IMR-90 (cell line): ENCODE results near the gene TNFAIP6. TPM values are rescaled to one million over a fixed set of nuclear protein-coding genes. Genes with fewer than 3 reads are reported as not detected.
A peak's percentile ranks its signal among the peaks of the same experiment; 100 is the strongest.

Experiments
- ATAC-seq: fragments of 200-7000 bp; cut with Tn5 transposase; 2 replicates; pipeline ENCODE4 v1.9.1; 2020; ENCODE audit warnings: low read depth, mild to moderate bottlenecking, moderate library complexity
- BruUV-seq: library from RNA; stranded (reverse); fragments of 400-500 nt; replicated peaks from 2 replicates; lab custom pipeline; 2021; lab: Mats Ljungman, UMichigan
- CTCF ChIA-PET: fragments of 300-600 bp; formaldehyde crosslinking; extraction: SDS; loops from one replicate; lab custom pipeline; 2021; ENCODE audit warnings: antibody characterized with exemption; lab: Yijun Ruan, JAX
- POLR2A ChIA-PET: fragments of 300-600 bp; sonication (Branson Sonifier 250); formaldehyde crosslinking; loops from one replicate; lab custom pipeline; 2022; ENCODE audit warnings: antibody characterized with exemption; ENCODE audit not compliant: unreplicated experiment; lab: Charles Lee
- DNase-seq: peaks from one replicate; pipeline ENCODE4 v3.0.0; 2013
- H2AFZ ChIP-seq: replicated peaks from 2 replicates; pipeline ENCODE3; 2013; ENCODE audit warnings: low read length, mild to moderate bottlenecking; ENCODE audit not compliant: poor library complexity
- H2AK5ac ChIP-seq: 2 replicates; pipeline ENCODE4 v1.6.1; 2013; ENCODE audit warnings: low read depth, low read length, inconsistent platforms
- H2AK9ac ChIP-seq: replicated peaks from 2 replicates; pipeline ENCODE3; 2013; ENCODE audit warnings: mild to moderate bottlenecking, low read depth, low read length, moderate library complexity; ENCODE audit not compliant: poor library complexity
- H2BK120ac ChIP-seq: 2 replicates; pipeline ENCODE4 v1.6.1; 2013; ENCODE audit warnings: low read depth, low read length, inconsistent platforms
- H2BK15ac ChIP-seq: 3 replicates; pipeline ENCODE4 v1.6.1; 2013; ENCODE audit warnings: low read depth, low read length, inconsistent platforms
- H2BK20ac ChIP-seq: 2 replicates; pipeline ENCODE4 v1.6.1; 2013; ENCODE audit warnings: low read depth, mild to moderate bottlenecking, inconsistent platforms, low read length, moderate library complexity
- H2BK5ac ChIP-seq: 2 replicates; pipeline ENCODE4 v1.6.1; 2013; ENCODE audit warnings: mild to moderate bottlenecking, low read depth, low read length, inconsistent platforms; ENCODE audit not compliant: poor library complexity, severe bottlenecking
- H3K14ac ChIP-seq: replicated peaks from 2 replicates; pipeline ENCODE4 v1.6.1; 2013; ENCODE audit warnings: low read depth, low read length, inconsistent platforms
- H3K18ac ChIP-seq: 2 replicates; pipeline ENCODE4 v1.6.1; 2013; ENCODE audit warnings: low read depth, low read length, control low read depth
- H3K23ac ChIP-seq: 2 replicates; pipeline ENCODE4 v1.6.1; 2013; ENCODE audit warnings: low read depth, low read length, inconsistent platforms
- H3K27ac ChIP-seq: 2 replicates; pipeline ENCODE4 v1.5.1; 2013; ENCODE audit warnings: mild to moderate bottlenecking, control low read depth, low read length; ENCODE audit not compliant: insufficient read depth
- H3K27me3 ChIP-seq: 2 replicates; pipeline ENCODE4 v1.6.1; 2013; ENCODE audit warnings: low read length; ENCODE audit not compliant: control insufficient read depth, insufficient read depth
- H3K36me3 ChIP-seq: 2 replicates; pipeline ENCODE4 v1.6.1; 2013; ENCODE audit warnings: low read length, mixed read lengths; ENCODE audit not compliant: control insufficient read depth, insufficient read depth
- H3K4ac ChIP-seq: 2 replicates; pipeline ENCODE4 v1.6.1; 2013; ENCODE audit warnings: low read depth, low read length, inconsistent platforms
- H3K4me1 ChIP-seq: 2 replicates; pipeline ENCODE4 v1.6.1; 2013; ENCODE audit warnings: low read length, mixed read lengths; ENCODE audit not compliant: control insufficient read depth, insufficient read depth
- H3K4me2 ChIP-seq: 2 replicates; pipeline ENCODE4 v1.6.1; 2013; ENCODE audit warnings: low read depth, mild to moderate bottlenecking, control low read depth, low read length, moderate library complexity
- H3K4me3 ChIP-seq: 2 replicates; pipeline ENCODE4 v1.5.1; 2013; ENCODE audit warnings: low read depth, mild to moderate bottlenecking, control low read depth, low read length, moderate library complexity; ENCODE audit not compliant: insufficient read depth
- H3K56ac ChIP-seq: 2 replicates; pipeline ENCODE4 v1.6.1; 2013; ENCODE audit warnings: low read length, inconsistent platforms; ENCODE audit not compliant: insufficient read depth; ENCODE audit errors: extremely low read depth
- H3K79me1 ChIP-seq, 2 experiments: 2 replicates each; pipeline ENCODE4 v1.6.1; 2013; ENCODE audit warnings: low read length in 2 of 2, inconsistent platforms in 1 of 2, low read depth in 1 of 2
- H3K9ac ChIP-seq: 2 replicates; pipeline ENCODE4 v1.6.1; 2013; ENCODE audit warnings: low read depth, low read length, control low read depth
- H3K9me1 ChIP-seq: 2 replicates; pipeline ENCODE4 v1.6.1; 2013; ENCODE audit warnings: low read length, inconsistent platforms; ENCODE audit not compliant: insufficient read depth
- H3K9me3 ChIP-seq: 2 replicates; pipeline ENCODE4 v1.6.1; 2013; ENCODE audit warnings: low read length; ENCODE audit not compliant: control insufficient read depth, insufficient read depth
- H4K20me1 ChIP-seq: 2 replicates; pipeline ENCODE4 v1.6.1; 2013; ENCODE audit warnings: low read length, inconsistent platforms; ENCODE audit not compliant: insufficient read depth
- H4K5ac ChIP-seq: 2 replicates; pipeline ENCODE4 v1.6.1; 2013; ENCODE audit warnings: mild to moderate bottlenecking, low read depth, low read length, control low read depth
- H4K8ac ChIP-seq, 2 experiments: 2 replicates each; pipeline ENCODE4 v1.6.1; 2013; ENCODE audit warnings: low read depth in 2 of 2, low read length in 2 of 2, control low read depth in 1 of 2, inconsistent platforms in 1 of 2
- H4K91ac ChIP-seq: 2 replicates; pipeline ENCODE4 v1.6.1; 2013; ENCODE audit warnings: low read depth, low read length, inconsistent platforms; ENCODE audit not compliant: insufficient read depth
- CEBPB ChIP-seq: IDR thresholded peaks from 2 replicates; pipeline ENCODE4 v1.6.1; 2012; ENCODE audit warnings: low read depth, low read length, improper control_type of control experiment
- POLR2A ChIP-seq: IDR thresholded peaks from 2 replicates; pipeline ENCODE4 v1.6.1; 2012; ENCODE audit warnings: mild to moderate bottlenecking, low read depth, low read length
- WGBS, 2 experiments: methylation state at CpG; one replicate each; pipeline versions ENCODE4 v1.1.5 to v1.1.7; 2013; ENCODE audit warnings: missing lambda C conversion rate in 2 of 2; ENCODE audit not compliant: insufficient read length in 1 of 2; ENCODE audit errors: extremely low coverage in 2 of 2; 5-methylcytosine and 5-hydroxymethylcytosine counted together
- dilution Hi-C: fragments of 300-500 bp; cut with HindIII; formaldehyde crosslinking; loops from one replicate; pipeline ENCODE4 v1.14.3; 2018; ENCODE audit warnings: low sequenced_read_pairs; ENCODE audit not compliant: unreplicated experiment
- in situ Hi-C: fragments of 300-500 bp; cut with MboI; formaldehyde crosslinking; loops from 3 replicates; pipeline ENCODE4 v1.14.3; 2019; ENCODE audit warnings: low sequenced_read_pairs, inconsistent platforms, mixed read lengths
- intact Hi-C: fragments of 100-400 bp; cut with micrococcal nuclease; formaldehyde crosslinking; loops from 2 replicates; pipeline ENCODE4 v1.10.0; 2022
- polyA plus RNA-seq, 3 experiments: library from polyadenylated mRNA; depleted of rRNA; stranded (reverse); fragments of >200 nt; gene quantifications; 2 replicates each; pipeline ENCODE4 v1.2.3, GENCODE V29; 2012; ENCODE audit warnings: low replicate concordance in 1 of 3
- total RNA-seq: library from RNA; depleted of rRNA; stranded (reverse); fragments of >200 nt; gene quantifications from 2 replicates; pipeline ENCODE4 v1.2.3, GENCODE V29; 2012

Gene TNFAIP6
- total and polyA plus RNA-seq, 2 of the 4 experiments (the other 2 are of a cell fraction), result 1.8 to 2.9 TPM

DNA sequence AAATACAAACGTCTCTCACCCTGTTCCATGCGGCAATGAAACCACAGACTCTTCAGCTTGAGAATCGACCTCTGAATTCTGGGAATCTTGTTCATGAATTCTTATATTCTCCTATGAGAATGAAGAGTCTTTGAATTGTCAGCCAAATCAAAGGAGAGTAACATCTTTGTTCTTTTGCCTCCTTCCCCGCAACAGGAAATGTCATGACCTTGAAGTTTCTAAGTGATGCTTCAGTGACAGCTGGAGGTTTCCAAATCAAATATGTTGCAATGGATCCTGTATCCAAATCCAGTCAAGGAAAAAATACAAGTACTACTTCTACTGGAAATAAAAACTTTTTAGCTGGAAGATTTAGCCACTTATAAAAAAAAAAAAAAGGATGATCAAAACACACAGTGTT lies 21.8 kb downstream of the TNFAIP6 start:
- no TSS peak for BruUV-seq
- no peak overlapping the region for H2AK9ac ChIP-seq
- H3K4me3 ChIP-seq, result no peak overlapping the region
- no peak overlapping the region for H2AK5ac ChIP-seq
- POLR2A ChIA-PET, result no interaction called here
- DNase-seq (peak; percentile 47), ATAC-seq (no peak)
- H3K4ac ChIP-seq, result no peak overlapping the region
- H4K5ac ChIP-seq, result no peak overlapping the region
- no peak overlapping the region for H4K91ac ChIP-seq
- H2BK5ac ChIP-seq, result no peak overlapping the region
- H3K14ac ChIP-seq, result no peak overlapping the region
- peaks cover 6% of the 10 kb centered on the region for H3K4me1 ChIP-seq
- H2BK15ac ChIP-seq, result no peak overlapping the region
- no peaks in the 10 kb centered on the region for H3K27me3 ChIP-seq
- no peaks in the 10 kb centered on the region; the same call in 1 of the 2 replicates for H3K9me1 ChIP-seq
- H2AFZ ChIP-seq, result no peak overlapping the region
- in situ Hi-C loops, result no loop called here
- no peak overlapping the region for H3K4me2 ChIP-seq
- H4K20me1 ChIP-seq, result no peaks in the 10 kb centered on the region
- no peak overlapping the region for H4K8ac ChIP-seq
- H2BK120ac ChIP-seq, result no peak overlapping the region
- no peak overlapping the region for H3K23ac ChIP-seq
- TF ChIP-seq CEBPB (peak; percentile 55; the same call in 1 of the 2 replicates), POLR2A (no peak)
- H3K18ac ChIP-seq, result no peak overlapping the region
- CTCF ChIA-PET, result no interaction called here
- dilution Hi-C loops, result no loop called here
- no CpG with 5 or more reads among the region's 4 CpGs for WGBS, 2 experiments
- H3K79me1 ChIP-seq, result no peaks in the 10 kb centered on the region
- H3K9ac ChIP-seq, result no peak overlapping the region
- intact Hi-C loops, result no loop called here
- H3K56ac ChIP-seq, result no peak overlapping the region
- no peaks in the 10 kb centered on the region for H3K9me3 ChIP-seq
- no peak overlapping the region for H2BK20ac ChIP-seq
- no peaks in the 10 kb centered on the region for H3K36me3 ChIP-seq
- H3K27ac ChIP-seq, result no peak overlapping the region
